Activated T-cell treated with anti-CD3 and anti-CD28 coated beads, Interleukin-2, amount 50 U/mL, for 72 hours (primary cell): ENCODE measurements around the gene UTP11. TPM values are rescaled to one million over a fixed set of nuclear protein-coding genes. Genes with fewer than 3 reads are reported as not detected.

Source experiments
- ATAC-seq, 2 donors: fragments of 150-1000 bp; cut with Tn5 transposase; replicated peaks in 1 of 2; 2 replicates each; pipeline ENCODE4 v1.10.0; 2021; ENCODE audit warnings: moderate library complexity in 2 of 2, mild to moderate bottlenecking in 1 of 2
- DNase-seq, 2 donors: peaks; one replicate each; pipeline ENCODE4 v3.0.0; 2021 to 2022; ENCODE audit warnings: mixed read lengths in 1 of 2
- H3K27ac Mint-ChIP-seq: one replicate; pipeline ENCODE4 v1.8.0; 2022; ENCODE audit warnings: mild to moderate bottlenecking, moderate library complexity, mixed read lengths
- H3K27me3 Mint-ChIP-seq: one replicate; pipeline ENCODE4 v1.8.0; 2022; ENCODE audit warnings: low read depth, mixed read lengths
- H3K36me3 Mint-ChIP-seq, 2 donors: one replicate each; pipeline ENCODE4 v1.8.0; 2022; ENCODE audit warnings: mixed read lengths in 2 of 2, mild to moderate bottlenecking in 1 of 2; ENCODE audit not compliant: insufficient read depth in 2 of 2
- H3K4me1 Mint-ChIP-seq: one replicate; pipeline ENCODE4 v1.8.0; 2022; ENCODE audit warnings: low read depth, mixed read lengths
- H3K4me3 Mint-ChIP-seq, 2 donors: one replicate each; pipeline ENCODE4 v1.8.0; 2022; ENCODE audit warnings: mild to moderate bottlenecking in 2 of 2, mixed read lengths in 2 of 2, moderate library complexity in 2 of 2
- H3K9me3 Mint-ChIP-seq, 2 donors: one replicate each; pipeline ENCODE4 v1.8.0; 2022; ENCODE audit warnings: mixed read lengths in 2 of 2
- total RNA-seq, 2 donors: library from RNA; stranded (reverse); gene quantifications; one replicate each; pipeline ENCODE4 v1.2.3, GENCODE V29; 2022

Gene UTP11
- total RNA-seq, 2 donors from 2014 or later = 28.4 to 31.7 TPM

DNA sequence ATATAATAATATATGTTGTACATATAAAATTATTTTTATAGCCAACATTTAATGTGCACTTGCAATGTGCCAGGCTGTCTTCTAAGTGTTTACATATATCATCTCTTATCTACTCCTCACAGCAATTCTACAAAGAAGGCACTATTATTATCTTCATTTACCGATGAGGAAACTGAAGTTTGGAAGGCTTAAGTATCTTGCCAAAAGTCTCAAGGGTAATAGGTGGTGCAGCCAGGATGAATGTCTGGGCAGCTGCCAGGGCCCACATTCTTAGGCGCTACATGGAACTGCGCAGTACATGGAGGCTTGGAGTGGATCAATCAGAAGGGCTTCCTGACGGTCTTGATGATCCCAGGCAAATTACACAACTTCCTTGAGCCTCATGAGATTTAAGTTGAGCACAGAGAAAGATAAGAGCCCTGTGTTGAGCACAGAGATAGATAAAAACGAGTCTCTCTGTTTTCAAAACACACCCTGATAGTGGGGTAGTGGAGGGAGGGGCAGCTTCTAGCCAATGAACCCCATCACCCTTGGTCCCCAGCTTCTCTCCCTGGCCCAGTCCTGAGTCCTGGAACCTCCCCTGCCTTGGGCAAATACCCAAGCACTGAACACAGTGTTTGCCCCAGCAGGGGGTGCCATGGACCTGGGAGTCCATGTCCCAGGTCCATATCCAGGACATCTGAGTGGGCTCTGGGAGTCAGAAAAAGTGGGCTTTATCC is 24.8 kb downstream of the UTP11 start:
- Mint-ChIP-seq H3K4me3 (no peak overlapping the region), H3K27me3 (peaks cover 42% of the 10 kb centered on the region)

GRCh38 chr1:38038861-38039260 is 26.3 kb downstream of the UTP11 start:
- H3K27me3 Mint-ChIP-seq = peaks cover 57% of the 10 kb centered on the region
- no peaks in the 10 kb centered on the region for H3K9me3 Mint-ChIP-seq
- H3K27ac Mint-ChIP-seq = no peak overlapping the region
- ATAC-seq (no peak), DNase-seq (no peak)
- H3K4me3 Mint-ChIP-seq = no peak overlapping the region
- no peaks in the 10 kb centered on the region for H3K36me3 Mint-ChIP-seq
- peaks cover 13% of the 10 kb centered on the region for H3K4me1 Mint-ChIP-seq

More for the DNA sequence above, 24.8 kb downstream of the UTP11 start:
- H3K9me3 Mint-ChIP-seq = no peaks in the 10 kb centered on the region
- no peak for DNase-seq
- peak in 1 of 2 donors; percentile 34 for ATAC-seq
- no peaks in the 10 kb centered on the region for H3K36me3 Mint-ChIP-seq
- peaks cover 6% of the 10 kb centered on the region for H3K4me1 Mint-ChIP-seq
- H3K27ac Mint-ChIP-seq = no peak overlapping the region

DNA sequence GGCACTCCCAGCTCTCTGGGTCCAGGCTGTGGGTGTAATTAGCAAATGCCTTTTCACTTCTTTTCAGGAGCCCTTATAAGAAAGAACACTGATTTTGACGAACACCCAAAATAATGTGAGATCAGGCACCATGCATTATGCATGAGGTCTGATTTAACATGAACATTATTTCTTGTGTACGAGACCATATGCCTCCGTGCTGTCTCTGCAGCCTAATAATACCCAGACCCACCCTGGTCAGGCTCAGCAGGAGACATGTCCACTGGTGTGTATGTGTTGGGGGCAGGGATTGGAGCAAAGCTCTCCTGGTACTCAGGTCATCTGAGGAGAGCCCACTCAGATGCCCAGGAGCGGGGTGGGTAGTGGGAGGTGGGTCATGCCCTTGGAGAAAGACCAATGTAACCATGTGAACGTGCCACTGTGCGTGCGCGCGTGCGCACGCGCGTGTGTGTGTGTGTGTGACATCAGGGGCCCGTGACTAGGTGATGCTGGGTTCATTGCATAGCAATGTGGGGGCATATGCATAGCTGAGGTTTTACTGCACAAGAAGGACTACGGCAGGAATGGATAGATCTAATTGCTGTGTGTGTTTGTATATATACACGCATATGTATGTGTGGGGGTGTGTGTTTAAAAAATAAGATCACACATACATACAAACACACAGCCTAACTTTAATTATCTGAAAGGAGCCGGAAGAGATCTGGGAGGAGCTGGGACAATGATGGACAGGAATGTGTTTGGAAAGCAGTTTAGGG is 27.0 kb downstream of the UTP11 start:
- no peak for ATAC-seq
- Mint-ChIP-seq H3K27ac (no peak overlapping the region), H3K27me3 (peaks cover 63% of the 10 kb centered on the region), H3K9me3 (no peaks in the 10 kb centered on the region), H3K4me1 (peaks cover 17% of the 10 kb centered on the region), H3K36me3 (no peaks in the 10 kb centered on the region), H3K4me3 (no peak overlapping the region)
- DNase-seq = no peak

DNA sequence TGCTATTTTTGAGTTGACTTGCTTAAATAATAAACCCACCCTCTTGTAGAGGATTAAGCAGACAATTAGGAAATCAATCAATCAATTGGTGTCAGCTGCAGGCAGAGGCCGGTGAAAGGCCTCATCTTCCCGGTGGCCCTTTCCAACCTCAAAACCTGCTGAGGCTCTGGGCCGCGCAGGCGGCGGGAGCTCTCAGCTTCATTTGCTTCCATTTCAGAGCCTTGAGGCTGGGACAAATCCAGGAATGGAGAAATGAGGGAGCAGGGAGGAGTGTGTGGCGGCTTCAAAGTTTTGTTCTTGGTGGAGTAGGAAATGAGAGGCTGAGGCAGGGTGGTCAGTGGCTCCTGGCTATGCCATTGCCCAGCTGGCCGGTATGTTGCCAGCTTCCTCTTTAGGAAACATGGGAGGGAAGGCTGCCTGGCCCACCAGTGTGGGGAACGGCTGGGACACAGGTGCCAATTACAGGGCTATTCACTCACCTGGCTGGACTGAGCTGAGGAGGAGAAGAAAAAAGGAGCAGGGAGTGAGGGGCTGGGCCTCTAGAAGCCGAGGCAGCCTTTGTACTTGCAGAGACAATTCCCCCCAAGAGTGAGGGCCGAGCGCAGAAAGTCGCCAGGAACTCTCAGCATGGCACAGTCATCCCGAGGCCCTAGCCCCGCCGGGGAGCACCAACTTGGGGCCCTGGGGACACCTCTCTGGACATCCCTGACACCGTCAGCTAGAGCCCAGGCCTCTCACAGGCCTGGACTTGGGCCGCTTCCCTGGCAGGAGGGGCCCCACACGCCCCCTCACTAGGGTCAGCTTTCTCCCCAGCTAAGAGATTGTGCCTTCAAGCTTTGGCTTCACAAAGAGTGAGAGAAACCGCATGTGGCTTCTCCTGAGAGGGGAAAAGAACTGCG is 29.7 kb downstream of the UTP11 start:
- Mint-ChIP-seq H3K4me3 (no peak overlapping the region), H3K9me3 (no peaks in the 10 kb centered on the region), H3K27ac (no peak overlapping the region), H3K36me3 (no peaks in the 10 kb centered on the region), H3K27me3 (peaks cover 58% of the 10 kb centered on the region), H3K4me1 (peaks cover 17% of the 10 kb centered on the region)
- DNase-seq = no peak
- ATAC-seq = no peak

DNA sequence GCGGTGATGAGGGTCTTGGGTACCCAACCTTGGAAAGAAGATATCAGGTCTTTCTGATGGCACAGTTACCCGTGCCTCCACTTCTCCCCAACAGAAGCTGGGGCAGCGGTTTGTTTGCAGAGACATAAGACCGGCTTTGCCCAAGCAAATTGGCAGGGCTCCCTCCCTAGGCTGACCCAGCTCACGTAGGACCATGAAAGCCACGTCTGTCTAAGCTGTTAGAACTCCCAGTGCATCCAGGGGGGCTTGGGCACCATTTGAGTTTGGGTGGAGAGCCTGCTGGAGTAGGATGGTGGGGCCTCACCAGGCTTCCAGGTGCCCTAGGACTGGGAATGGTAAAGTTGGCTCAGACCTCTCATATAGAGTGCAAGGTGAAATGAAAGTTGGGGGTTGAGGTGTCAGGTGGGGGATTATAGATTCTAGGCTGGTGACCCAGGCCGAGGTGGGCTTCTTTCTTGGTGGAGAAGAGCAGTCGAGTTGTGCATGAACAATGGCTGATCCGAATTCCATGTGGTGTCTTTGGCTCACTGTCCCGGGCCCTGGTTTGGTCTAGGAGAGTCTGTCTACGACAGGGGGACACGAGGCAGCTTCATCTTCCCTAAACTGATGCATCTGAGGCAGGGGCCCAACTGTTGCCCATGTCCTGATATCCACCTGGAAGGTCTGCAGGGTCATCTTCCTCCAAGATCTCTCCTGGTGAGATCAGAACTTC is 30.7 kb downstream of the UTP11 start:
- Mint-ChIP-seq H3K36me3 (no peaks in the 10 kb centered on the region), H3K27ac (no peak overlapping the region), H3K4me1 (peaks cover 17% of the 10 kb centered on the region), H3K27me3 (peaks cover 68% of the 10 kb centered on the region), H3K9me3 (no peaks in the 10 kb centered on the region), H3K4me3 (peak overlapping the region; percentile 11 to 39)
- ATAC-seq (no peak), DNase-seq (no peak)

DNA sequence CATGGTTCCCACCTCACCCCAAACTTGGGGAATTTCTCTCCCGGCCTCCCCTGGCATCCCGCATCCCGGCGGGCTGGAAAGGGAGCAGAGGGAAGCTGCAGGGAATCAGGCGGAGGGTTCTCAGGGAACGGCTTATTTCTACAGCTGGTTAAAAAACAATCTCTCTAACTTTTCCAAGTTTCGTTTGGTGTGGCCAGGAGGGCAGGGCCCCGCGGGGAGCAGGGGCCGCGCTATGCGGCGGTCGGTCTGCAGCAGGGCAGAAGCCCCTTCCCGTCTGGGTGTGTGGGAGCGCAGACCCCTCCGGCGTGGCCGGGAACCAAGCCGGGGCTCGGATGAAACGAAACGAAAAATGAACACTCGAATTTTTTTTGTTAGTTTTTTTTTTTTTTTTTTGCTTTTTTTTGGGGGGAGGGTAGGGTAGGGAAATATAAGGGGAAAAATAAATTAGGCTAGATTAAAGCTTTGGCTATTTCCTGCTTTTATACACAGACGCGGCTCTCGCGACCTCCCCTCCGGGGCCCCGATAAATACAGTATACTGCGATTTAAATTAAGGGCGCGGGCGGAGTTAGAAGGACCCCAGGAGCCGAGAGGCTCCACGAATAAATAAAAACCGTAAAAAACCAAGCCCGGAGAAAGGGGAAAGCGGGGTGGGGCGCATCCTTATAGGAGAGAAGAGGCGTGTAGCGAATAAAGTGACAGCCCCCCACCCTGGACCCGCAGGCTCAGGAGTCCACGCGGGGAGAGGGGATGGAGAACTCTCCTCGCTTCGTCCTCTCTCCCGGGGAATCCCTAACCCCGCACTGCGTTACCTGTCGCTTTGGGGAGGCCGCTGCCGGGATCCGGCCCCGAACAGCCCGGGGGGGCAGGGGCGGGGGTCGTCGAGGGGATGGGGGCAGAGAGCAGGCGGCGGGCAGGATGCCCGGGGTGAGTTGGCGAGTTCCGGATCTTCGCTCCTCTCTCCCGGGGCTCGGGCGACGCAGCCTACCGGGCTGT is 32.0 kb downstream of the UTP11 start:
- DNase-seq = no peak
- Mint-ChIP-seq H3K27ac (peak overlapping the region; percentile 49), H3K9me3 (no peaks in the 10 kb centered on the region), H3K27me3 (peaks cover 77% of the 10 kb centered on the region), H3K4me3 (peak overlapping the region; percentile 88 to 89), H3K36me3 (no peaks in the 10 kb centered on the region), H3K4me1 (peaks cover 17% of the 10 kb centered on the region)
- no peak for ATAC-seq

GRCh38 chr1:38045401-38046332 is 33.1 kb downstream of the UTP11 start:
- ATAC-seq = peak in 1 of 2 donors; percentile 1
- no peak for DNase-seq
- no peaks in the 10 kb centered on the region for H3K36me3 Mint-ChIP-seq

GRCh38 chr1:38046333-38046883 is 33.9 kb downstream of the UTP11 start, which contains the start of gene POU3F1:
Gene POU3F1, minus strand, starts transcription at chr1:38046793. Its CDS starts 50 bp downstream, at chr1:38046743.
- H3K27ac Mint-ChIP-seq = peak within 1 kb of the TSS; percentile 36
- peak; percentile 87 for ATAC-seq
- H3K4me1 Mint-ChIP-seq = peaks cover 11% of the 10 kb centered on the region
- peak; percentile 78 to 81 for DNase-seq
- H3K27me3 Mint-ChIP-seq = peaks cover 64% of the 10 kb centered on the region
- no peaks in the 10 kb centered on the region for H3K36me3 Mint-ChIP-seq
- H3K9me3 Mint-ChIP-seq = no peaks in the 10 kb centered on the region
- peak within 1 kb of the TSS; percentile 76 to 85 for H3K4me3 Mint-ChIP-seq

More at GRCh38 chr1:38045401-38046332, 33.1 kb downstream of the UTP11 start:
- H3K4me1 Mint-ChIP-seq = peaks cover 11% of the 10 kb centered on the region
- peak overlapping the region; percentile 36 to 61 for H3K4me3 Mint-ChIP-seq
- H3K27me3 Mint-ChIP-seq = peaks cover 72% of the 10 kb centered on the region
- no peaks in the 10 kb centered on the region for H3K9me3 Mint-ChIP-seq
- H3K27ac Mint-ChIP-seq = no peak overlapping the region

- peak; percentile 35 to 39 for ATAC-seq
- DNase-seq = peak; percentile 31 to 36
- Mint-ChIP-seq H3K9me3 (no peaks in the 10 kb centered on the region), H3K36me3 (no peaks in the 10 kb centered on the region), H3K4me1 (peaks cover 17% of the 10 kb centered on the region), H3K4me3 (peak overlapping the region; percentile 76 to 85), H3K27ac (peak overlapping the region; percentile 36), H3K27me3 (peaks cover 58% of the 10 kb centered on the region)
These were observed 34.5 kb downstream of the UTP11 start for GRCh38 chr1:38046884-38047602.

DNA sequence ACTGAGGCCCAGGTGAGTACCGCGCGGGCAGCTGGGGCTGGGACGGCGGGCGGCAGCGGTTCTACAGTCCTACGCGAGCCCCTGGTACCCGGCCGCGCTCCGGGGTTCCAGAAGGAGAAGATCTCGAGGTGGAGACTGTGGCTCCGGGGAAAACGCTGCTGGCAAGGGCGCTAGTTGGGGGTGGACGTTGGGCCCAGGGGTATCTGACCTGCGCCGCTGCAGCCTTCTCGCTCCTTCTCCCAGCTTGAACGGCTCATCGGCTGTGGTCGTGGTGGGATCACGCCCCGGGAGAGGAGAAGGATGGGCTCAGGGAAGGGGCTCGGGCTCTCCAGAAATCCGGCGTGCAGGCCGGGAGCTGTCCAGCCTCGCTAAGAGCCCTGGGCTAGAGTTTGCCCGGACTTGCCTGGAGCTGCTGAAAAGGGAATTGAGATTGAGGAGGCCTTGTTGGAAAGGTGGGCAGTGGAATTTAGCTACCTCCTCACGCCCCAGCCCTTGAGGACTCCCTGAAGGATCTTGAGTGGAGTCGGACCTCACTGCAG is 35.1 kb downstream of the UTP11 start:
- no peaks in the 10 kb centered on the region for H3K36me3 Mint-ChIP-seq
- ATAC-seq (no peak), DNase-seq (no peak)
- peaks cover 23% of the 10 kb centered on the region for H3K4me1 Mint-ChIP-seq
- no peaks in the 10 kb centered on the region for H3K9me3 Mint-ChIP-seq
- peaks cover 52% of the 10 kb centered on the region for H3K27me3 Mint-ChIP-seq
- H3K27ac Mint-ChIP-seq = peak overlapping the region; percentile 36
- peak overlapping the region; percentile 76 to 85 for H3K4me3 Mint-ChIP-seq
